GM23248 (cell line): Measurements from ENCODE around the gene KCNAB1. TPM values are rescaled to one million over a fixed set of nuclear protein-coding genes. Genes with fewer than 3 reads are reported as not detected.
"Not testable (repeated sequence)": the region's sequence is repeated elsewhere in the genome, so short reads cannot be mapped to it uniquely, and the experiment has no call there.

Experiments used
- DNase-seq: peaks from one replicate; pipeline ENCODE4 v3.0.0-alpha.2; 2015
- H2AFZ ChIP-seq: fragments of 200-600 bp; sonication (generic); 2 replicates; pipeline ENCODE4 v1.6.1; 2016; ENCODE audit warnings: antibody characterized with exemption
- H3F3A ChIP-seq: fragments of 200-600 bp; sonication (generic); 2 replicates; pipeline ENCODE4 v1.6.1; 2016; ENCODE audit warnings: mild to moderate bottlenecking, antibody characterized with exemption, mixed run types; ENCODE audit not compliant: insufficient read depth
- H3K27ac ChIP-seq: fragments of 200-600 bp; sonication (generic); 2 replicates; pipeline ENCODE4 v1.5.1; 2016; ENCODE audit warnings: mild to moderate bottlenecking
- H3K27me3 ChIP-seq: fragments of 200-600 bp; sonication (generic); replicated peaks from 2 replicates; pipeline ENCODE4 v1.6.1; 2016; ENCODE audit warnings: mild to moderate bottlenecking; ENCODE audit not compliant: insufficient read depth
- H3K36me3 ChIP-seq: fragments of 200-600 bp; sonication (generic); 2 replicates; pipeline ENCODE4 v1.6.1; 2016; ENCODE audit warnings: low read depth, mild to moderate bottlenecking
- H3K4me1 ChIP-seq: fragments of 200-600 bp; sonication (generic); 2 replicates; pipeline ENCODE4 v1.6.1; 2016; ENCODE audit warnings: mild to moderate bottlenecking; ENCODE audit not compliant: insufficient read depth
- H3K4me2 ChIP-seq: fragments of 200-600 bp; sonication (generic); one replicate; pipeline ENCODE4 v1.6.1; 2016; ENCODE audit warnings: mild to moderate bottlenecking; ENCODE audit not compliant: unreplicated experiment
- H3K4me3 ChIP-seq: fragments of 200-600 bp; sonication (generic); 2 replicates; pipeline ENCODE4 v1.5.1; 2016; ENCODE audit warnings: mild to moderate bottlenecking
- H3K79me2 ChIP-seq: fragments of 200-600 bp; sonication (generic); 2 replicates; pipeline ENCODE4 v1.6.1; 2016; ENCODE audit warnings: mild to moderate bottlenecking; ENCODE audit not compliant: insufficient read depth
- H3K9ac ChIP-seq: fragments of 200-600 bp; sonication (generic); 2 replicates; pipeline ENCODE4 v1.6.1; 2016; ENCODE audit warnings: mild to moderate bottlenecking
- H3K9me2 ChIP-seq: fragments of 200-600 bp; sonication (generic); 2 replicates; pipeline ENCODE4 v1.6.1; 2016; ENCODE audit warnings: mixed run types, mild to moderate bottlenecking, moderate library complexity; ENCODE audit not compliant: insufficient read depth
- H3K9me3 ChIP-seq: fragments of 200-600 bp; sonication (generic); one replicate; pipeline ENCODE4 v1.6.1; 2017; ENCODE audit warnings: low read depth
- H4K20me1 ChIP-seq: fragments of 200-600 bp; sonication (generic); 2 replicates; pipeline ENCODE4 v1.6.0; 2016; ENCODE audit not compliant: insufficient read depth
- EZH2 ChIP-seq: fragments of 200-600 bp; sonication (generic); IDR thresholded peaks from 2 replicates; pipeline ENCODE4 v1.6.1; 2018; ENCODE audit warnings: antibody characterized with exemption, mild to moderate bottlenecking; ENCODE audit not compliant: insufficient read depth, poor library complexity, severe bottlenecking
- EZH2phosphoT487 ChIP-seq: fragments of 200-600 bp; sonication (generic); IDR thresholded peaks from 2 replicates; pipeline ENCODE4 v1.6.1; 2018; ENCODE audit warnings: antibody characterized with exemption, moderate library complexity, mild to moderate bottlenecking, low read depth; ENCODE audit not compliant: insufficient read depth
- WGBS, 2 experiments: methylation state at CpG; one replicate each; pipeline ENCODE4 v1.1.6; 2015 to 2017; ENCODE audit warnings: low lambda C conversion rate in 2 of 2, low coverage in 1 of 2; ENCODE audit errors: missing lambda C conversion rate in 2 of 2; 5-methylcytosine and 5-hydroxymethylcytosine counted together
- in situ Hi-C: fragments of 300-500 bp; cut with MboI; formaldehyde crosslinking; loops from 2 replicates; pipeline ENCODE4 v1.15.0; 2020
- polyA plus RNA-seq: library from polyadenylated mRNA; unstranded; fragments of >200 nt; fragmentation: Nextera tagmentation; extraction: Ambion mirVana; gene quantifications from 2 replicates; pipeline ENCODE4 v1.2.1, GENCODE V29; 2016
- total RNA-seq: library from RNA; depleted of rRNA; stranded (reverse); fragments of >200 nt; shearing (Covaris generic); gene quantifications from 2 replicates; pipeline ENCODE4 v1.2.3, GENCODE V29; 2014; rRNA removed

Gene KCNAB1
- total RNA-seq (not detected in 2 replicates), polyA plus RNA-seq (1.1 and 1.3 TPM in 2 replicates)

- Histone ChIP-seq H3K27me3 (peaks cover 35% of the 10 kb centered on the region), H3K9ac (no peak within 1 kb of the TSS), H3K4me2 (no peak within 1 kb of the TSS), H3K9me2 (no peaks in the 10 kb centered on the region), H3K4me3 (no peak within 1 kb of the TSS), H3K27ac (no peak within 1 kb of the TSS), H4K20me1 (no peaks in the 10 kb centered on the region), H3K9me3 (no peaks in the 10 kb centered on the region), H2AFZ (no peak within 1 kb of the TSS), H3K4me1 (no peaks in the 10 kb centered on the region), H3F3A (no peaks in the 10 kb centered on the region), H3K36me3 (no peaks in the 10 kb centered on the region), H3K79me2 (no peaks in the 10 kb centered on the region)
- in situ Hi-C loops = no loop called here
- no peak for DNase-seq
- 58 to 59% methylated on average over 19 of the region's 19 CpGs for WGBS, 2 experiments
- TF ChIP-seq EZH2 (no peak), EZH2phosphoT487 (no peak)
Observed at GRCh38 chr3:156120528-156121251, at the start of gene KCNAB1. Gene KCNAB1, plus strand, starts transcription at chr3:156120578.

- in situ Hi-C loops = no loop called here
- 54 to 68% methylated on average over 1 of the region's 1 CpG for WGBS, 2 experiments
- no peak overlapping the region for H3K4me2 ChIP-seq
- peak; percentile 17 for DNase-seq
- H3K79me2 ChIP-seq = no peaks in the 10 kb centered on the region
- H3K27ac ChIP-seq = no peak overlapping the region
- no peaks in the 10 kb centered on the region for H3F3A ChIP-seq
- no peaks in the 10 kb centered on the region for H3K9me3 ChIP-seq
- H2AFZ ChIP-seq = no peak overlapping the region
- H3K36me3 ChIP-seq = no peaks in the 10 kb centered on the region
- H3K27me3 ChIP-seq = 0 out of 2 replicates have a peak, but pooled peaks cover 7% of the 10 kb centered on the region
- no peak overlapping the region for H3K9ac ChIP-seq
- no peak overlapping the region for H3K4me3 ChIP-seq
- H3K4me1 ChIP-seq = no peaks in the 10 kb centered on the region
- TF ChIP-seq EZH2phosphoT487 (no peak), EZH2 (no peak)
- H3K9me2 ChIP-seq = no peaks in the 10 kb centered on the region
- H4K20me1 ChIP-seq = no peaks in the 10 kb centered on the region
Observed at GRCh38 chr3:156071031-156071430, 49.3 kb upstream of the KCNAB1 start.

GRCh38 chr3:156072950-156073657 is 47.3 kb upstream of the KCNAB1 start:
- H4K20me1 ChIP-seq, H3K4me3 ChIP-seq, H2AFZ ChIP-seq, H3K9ac ChIP-seq, DNase-seq, H3K4me2 ChIP-seq, in situ Hi-C loops, H3K4me1 ChIP-seq, H3K27ac ChIP-seq, H3K27me3 ChIP-seq, H3K9me3 ChIP-seq, H3K9me2 ChIP-seq, H3F3A ChIP-seq, H3K79me2 ChIP-seq, H3K36me3 ChIP-seq: not testable (repeated sequence)
- 86 to 87% methylated on average over 18 to 29 of the region's 29 CpGs for WGBS, 2 experiments

- no peaks in the 10 kb centered on the region for H3K9me3 ChIP-seq
- no peak overlapping the region for H3K4me2 ChIP-seq
- no peaks in the 10 kb centered on the region for H4K20me1 ChIP-seq
- H3K27me3 ChIP-seq = peaks cover 9% of the 10 kb centered on the region
- H3K9me2 ChIP-seq = no peaks in the 10 kb centered on the region
- 1 to 3% methylated on average over 3 of the region's 3 CpGs for WGBS, 2 experiments
- no peaks in the 10 kb centered on the region for H3K79me2 ChIP-seq
- no peak overlapping the region for H2AFZ ChIP-seq
- DNase-seq = no peak
- no peaks in the 10 kb centered on the region for H3K36me3 ChIP-seq
- no peak overlapping the region for H3K9ac ChIP-seq
- H3K27ac ChIP-seq = no peak overlapping the region
- in situ Hi-C loops = no loop called here
- H3K4me1 ChIP-seq = no peaks in the 10 kb centered on the region
- TF ChIP-seq EZH2 (no peak), EZH2phosphoT487 (no peak)
- no peaks in the 10 kb centered on the region for H3F3A ChIP-seq
- H3K4me3 ChIP-seq = no peak overlapping the region
Observed at GRCh38 chr3:156090126-156090525, 30.3 kb upstream of the KCNAB1 start.
